Glomerular visceral epithelial cell (primary cell): ENCODE data around the gene PHACTR3.

ENCODE experiments used
- DNase-seq: peaks from one replicate; pipeline ENCODE4 v3.0.0-alpha.2; 2016; ENCODE audit errors: extremely low spot score

The PHACTR3 gene

GRCh38 chr20:59696476-59696875, 92.1 kb downstream of the PHACTR3 start:
- DNase-seq, result no peak

DNA sequence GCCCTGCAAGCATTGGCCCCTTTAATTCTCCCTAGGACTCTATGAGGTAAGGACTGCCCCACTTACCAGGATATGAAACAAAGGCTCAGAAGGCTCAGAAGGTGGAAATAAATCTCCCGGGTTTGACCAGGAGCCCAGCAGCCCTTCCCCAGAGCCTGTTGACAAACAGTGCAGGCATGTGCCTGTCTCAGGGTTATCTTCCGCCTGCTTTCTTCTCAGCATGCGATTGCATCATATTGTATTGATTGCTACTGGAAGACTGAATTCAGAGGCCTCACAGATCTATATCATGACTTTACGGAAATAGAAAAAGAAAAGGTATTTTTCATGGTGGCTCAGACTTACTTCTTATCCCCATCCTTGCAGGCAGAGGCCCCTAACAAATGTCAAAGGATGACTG, 92.7 kb downstream of the PHACTR3 start:
- DNase-seq, result no peak

- DNase-seq, result no peak
These were observed 94.3 kb downstream of the PHACTR3 start for GRCh38 chr20:59698598-59698997.

DNA sequence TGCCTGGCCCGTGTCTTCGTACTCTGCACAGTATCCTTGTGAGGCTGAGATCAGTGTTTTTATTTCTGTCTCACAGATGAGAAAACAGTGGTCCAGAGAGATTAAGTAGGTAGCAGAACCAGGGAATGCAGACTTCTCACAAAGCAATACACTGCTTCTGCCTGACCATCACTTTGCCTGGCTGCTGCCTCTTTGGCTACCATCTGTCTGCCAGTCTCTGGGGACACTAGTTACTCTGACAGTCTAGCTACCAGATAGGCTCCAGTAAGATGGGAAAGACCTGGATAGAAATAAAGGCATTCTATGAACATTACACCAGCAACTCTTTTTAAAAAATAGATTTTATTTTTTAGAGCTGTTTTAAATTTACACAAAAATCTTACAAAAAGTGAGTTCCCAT, 96.9 kb downstream of the PHACTR3 start:
- DNase-seq, result no peak

DNA sequence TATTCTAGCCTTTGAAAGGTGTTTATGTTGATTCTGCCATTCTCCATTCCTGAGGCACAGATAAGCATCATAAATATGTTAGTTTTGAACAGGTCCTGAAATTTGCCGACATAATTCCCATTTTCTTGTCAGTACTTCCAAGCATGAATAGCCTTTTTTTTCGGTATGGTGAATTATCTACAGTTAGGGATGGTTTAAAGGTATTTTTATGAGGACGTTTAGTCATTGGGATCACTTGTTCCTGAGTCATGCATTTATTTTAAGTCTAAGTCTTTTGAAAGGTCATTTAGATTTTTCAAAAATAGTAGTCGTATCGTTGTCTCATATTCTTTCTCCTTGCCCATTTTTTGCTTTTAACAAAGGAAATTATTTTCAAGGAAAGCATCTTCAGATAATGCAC, 98.7 kb downstream of the PHACTR3 start:
- DNase-seq, result no peak

- no peak for DNase-seq
These were observed 101.5 kb downstream of the PHACTR3 start for GRCh38 chr20:59705651-59706399.

DNA sequence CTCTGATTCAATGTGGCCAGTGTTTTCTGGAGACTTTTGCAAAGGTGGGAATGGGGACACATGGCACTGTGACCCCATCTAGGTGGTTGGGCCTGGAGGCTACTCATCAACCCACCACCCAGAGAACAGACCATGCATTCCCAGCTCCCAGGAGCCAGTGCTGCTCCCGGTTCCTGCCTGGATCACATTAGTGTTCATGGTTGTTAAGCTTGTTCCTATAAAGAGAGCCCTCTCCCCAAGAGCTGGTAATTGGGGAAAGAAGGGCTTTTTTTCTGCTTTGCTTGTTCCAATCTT, 102.0 kb downstream of the PHACTR3 start:
- no peak for DNase-seq

- no peak for DNase-seq
These were observed 104.0 kb downstream of the PHACTR3 start for GRCh38 chr20:59708326-59708725.

GRCh38 chr20:59709636-59710035, 105.3 kb downstream of the PHACTR3 start:
- no peak for DNase-seq

DNA sequence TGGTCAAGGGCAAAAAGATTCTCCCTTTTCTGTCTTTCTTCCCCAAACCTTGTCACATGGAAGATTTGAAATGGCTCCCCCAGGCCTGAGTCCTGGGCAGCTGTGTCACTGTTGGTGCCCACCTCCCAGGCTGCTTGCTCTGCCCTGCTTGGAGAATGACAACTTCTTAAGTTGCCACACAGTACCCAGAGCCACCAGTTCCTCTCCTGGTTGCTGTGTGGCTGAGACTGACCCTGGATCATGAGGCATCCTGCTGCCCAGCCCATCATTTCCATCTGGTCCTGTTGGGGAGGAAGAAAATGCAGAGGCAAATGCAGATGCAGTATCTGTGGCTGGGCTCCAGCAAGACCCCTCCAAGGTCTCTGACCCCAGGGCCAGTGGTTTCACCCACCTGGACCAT, 113.7 kb downstream of the PHACTR3 start:
- DNase-seq, result no peak

DNA sequence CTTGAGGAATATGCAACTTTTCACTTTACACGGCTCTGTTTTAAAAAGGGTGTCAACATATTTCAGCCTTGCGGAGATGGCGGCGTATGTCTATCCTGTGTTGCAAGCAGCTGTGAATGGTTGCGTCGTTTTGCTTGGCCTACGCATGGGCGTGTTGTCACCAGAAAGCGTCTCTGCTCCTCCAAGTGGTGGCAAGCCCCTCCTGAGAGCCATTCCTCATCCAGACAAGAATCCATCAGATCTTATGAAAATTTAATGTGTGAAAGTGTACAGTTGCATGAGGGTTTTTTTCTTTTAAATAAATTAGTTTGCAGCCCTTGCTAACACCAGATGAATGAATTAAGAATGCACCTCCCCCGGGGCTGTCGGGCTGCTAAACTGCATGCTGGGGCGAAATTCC, 114.4 kb downstream of the PHACTR3 start:
- DNase-seq, result no peak

DNA sequence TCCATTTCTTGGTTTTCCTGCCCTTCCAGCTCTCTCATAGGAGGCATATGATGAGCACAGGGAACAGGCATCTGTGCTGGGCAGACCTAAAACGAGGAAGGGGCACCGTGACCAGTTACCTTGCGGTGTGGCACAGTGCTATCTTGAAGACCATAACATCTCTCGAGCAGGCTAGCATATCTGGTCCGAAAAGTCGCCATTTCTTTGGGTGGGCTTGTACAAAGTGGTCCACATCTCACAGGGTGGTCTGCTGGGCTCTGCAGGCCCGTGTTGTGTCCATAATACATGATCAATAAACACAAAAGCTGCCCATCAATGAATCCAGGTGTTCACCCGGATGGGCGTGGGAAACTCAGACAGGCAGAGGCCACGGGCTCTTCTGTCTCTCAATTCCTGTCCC, 115.7 kb downstream of the PHACTR3 start:
- DNase-seq, result no peak

DNA sequence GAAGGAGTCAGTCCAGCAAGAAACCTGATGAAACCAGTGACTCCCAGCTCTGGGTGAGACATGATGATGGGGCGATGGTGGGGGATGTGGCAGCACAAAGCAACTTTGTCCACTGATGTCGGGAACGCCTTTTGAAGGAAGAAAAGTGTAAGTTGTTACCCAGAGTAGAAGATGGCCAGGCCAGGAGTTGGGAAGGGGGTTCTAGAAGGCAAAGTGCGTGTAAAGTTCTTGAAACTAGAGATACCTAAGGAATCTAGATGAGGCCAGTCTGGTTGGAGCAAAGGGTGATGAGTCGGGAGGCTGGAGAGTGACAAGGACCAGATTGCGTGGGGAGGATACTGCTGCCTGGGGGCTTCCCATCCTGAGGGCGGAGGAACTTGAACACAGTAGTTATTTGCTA, 117.0 kb downstream of the PHACTR3 start:
- no peak for DNase-seq

- DNase-seq, result no peak
These were observed 118.8 kb downstream of the PHACTR3 start for GRCh38 chr20:59723108-59723500.

DNA sequence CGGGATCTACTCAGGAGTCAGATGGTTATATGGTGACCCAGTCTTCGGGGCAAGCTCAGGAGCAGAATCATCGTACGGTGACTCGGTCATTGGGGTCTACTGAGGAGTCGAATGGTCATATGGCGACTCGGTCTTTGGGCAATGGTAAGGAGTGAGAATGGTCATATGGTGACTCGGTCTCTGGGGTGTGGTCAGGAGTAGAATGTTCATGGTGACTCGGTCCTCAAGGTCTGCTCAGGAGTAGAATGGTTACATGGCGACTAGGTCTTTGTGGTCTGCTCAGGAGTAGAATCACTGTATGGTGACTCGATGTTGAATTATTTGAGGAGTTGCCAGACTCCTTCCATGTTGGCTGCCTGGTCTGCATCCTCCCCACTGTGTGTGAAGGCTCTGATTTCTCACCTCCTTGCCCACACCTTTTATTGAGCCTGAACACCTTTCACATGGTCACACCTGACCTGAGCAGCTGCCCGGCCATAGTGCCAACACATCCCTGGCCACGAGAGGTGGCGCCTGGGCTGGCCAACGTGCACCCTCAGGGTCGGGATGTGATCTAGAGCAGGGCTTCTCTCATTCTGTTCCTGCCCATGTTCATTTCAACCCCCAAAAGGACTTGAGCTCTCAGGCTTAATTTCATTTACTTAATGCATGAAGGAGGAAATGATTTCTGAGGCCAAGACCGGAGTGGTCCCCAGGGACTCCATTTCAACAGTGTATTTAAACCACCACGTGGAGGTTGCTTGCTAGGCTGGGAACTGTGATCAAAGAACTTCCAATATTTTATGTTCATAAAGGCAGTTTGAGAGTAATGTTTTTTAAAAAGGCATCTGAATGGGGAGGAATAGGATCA, 119.5 kb downstream of the PHACTR3 start:
- no peak for DNase-seq

DNA sequence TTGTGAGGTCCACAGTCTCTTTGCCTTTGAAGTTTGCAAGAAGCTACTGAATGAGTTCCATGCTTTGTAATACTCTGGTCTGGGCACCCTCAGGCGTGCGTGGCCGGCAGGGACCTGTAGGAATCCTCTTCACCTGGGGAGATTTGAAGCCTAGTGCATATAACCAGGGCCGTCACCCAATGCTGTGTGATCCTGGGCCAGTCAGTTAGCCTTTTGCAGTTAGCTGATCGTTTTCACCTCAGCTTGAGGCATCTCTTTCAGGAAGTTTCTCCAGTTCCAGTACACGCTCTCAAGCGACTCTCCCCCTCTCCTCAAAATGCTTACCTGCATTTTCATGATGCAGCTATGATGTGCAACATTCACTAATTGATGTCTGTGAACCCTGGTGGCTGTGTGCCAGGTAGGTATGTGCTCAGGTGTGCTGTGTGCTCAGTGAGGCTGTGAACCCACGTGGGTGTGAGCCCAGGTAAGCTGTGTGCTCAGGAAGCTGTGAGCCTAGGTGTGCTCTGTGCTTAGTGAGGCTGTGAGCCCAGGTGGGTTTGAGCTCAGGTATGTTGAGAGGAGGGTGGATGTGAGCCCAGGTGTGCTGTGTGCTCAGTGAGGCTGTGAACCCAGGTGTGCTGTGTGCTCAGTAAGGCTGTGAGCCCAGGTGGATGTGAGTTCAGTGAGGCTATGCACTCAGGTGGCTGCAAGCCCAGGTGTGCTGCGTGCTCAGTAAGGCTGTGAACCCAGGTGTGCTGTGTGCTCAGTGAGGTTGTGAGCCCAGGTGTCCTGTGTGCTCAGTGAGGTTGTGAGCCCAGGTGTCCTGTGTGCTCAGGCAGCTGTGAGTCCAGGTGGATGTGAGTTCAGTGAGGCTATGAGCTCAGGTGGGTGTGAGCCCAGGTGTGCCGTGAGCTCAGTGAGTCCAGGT, 120.4 kb downstream of the PHACTR3 start:
- no peak for DNase-seq

- DNase-seq, result no peak
These were observed 121.3 kb downstream of the PHACTR3 start for GRCh38 chr20:59725476-59726280.

GRCh38 chr20:59726281-59726595, 121.9 kb downstream of the PHACTR3 start:
- DNase-seq, result no peak

GRCh38 chr20:59728722-59729430, 124.5 kb downstream of the PHACTR3 start:
- DNase-seq, result no peak

GRCh38 chr20:59729506-59729905, 125.2 kb downstream of the PHACTR3 start:
- no peak for DNase-seq

DNA sequence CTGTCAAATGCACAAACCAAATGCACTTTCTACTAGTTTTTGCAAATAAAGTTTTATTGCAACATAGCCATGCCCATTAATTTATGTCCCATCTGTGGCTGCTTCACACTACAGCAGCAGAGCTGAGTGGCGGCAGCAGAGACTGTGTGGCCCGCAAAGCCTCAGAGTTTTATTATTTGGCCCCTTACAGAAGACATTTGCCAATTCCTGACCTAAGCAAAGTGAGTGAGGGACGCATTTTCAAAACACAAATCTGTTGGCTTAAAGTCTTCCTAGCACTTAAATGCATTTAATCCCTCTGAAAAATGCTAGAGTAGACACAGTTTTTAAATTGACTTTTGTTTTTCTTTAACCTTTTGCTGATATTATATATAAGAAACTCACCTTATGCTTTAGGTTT, 126.4 kb downstream of the PHACTR3 start:
- no peak for DNase-seq
